Measurements from ENCODE around the gene TAGLN2.

The TAGLN2 gene

GRCh38 chr1:159934136-159935039 is 9.1 kb upstream of the TAGLN2 start:
- 89% methylated on average over 12 of the region's 14 CpGs for WGBS

GRCh38 chr1:159933347-159933746 is 8.0 kb upstream of the TAGLN2 start:
- Histone ChIP-seq H2BK5ac (ENCODE audit: low read depth, low read length, poor library complexity, severe bottlenecking) (no peak overlapping the region), H4K8ac (ENCODE audit: low read length) (no peak overlapping the region), H2BK12ac (ENCODE audit: low read length in 2 of 2) (no peak overlapping the region), H3K4me1 (ENCODE audit: control insufficient read depth, insufficient read depth, low read depth, low read length) (peaks cover 3% of the 10 kb centered on the region), H3K14ac (ENCODE audit: low read length in 2 of 2) (no peak overlapping the region), H2AK5ac (ENCODE audit: low read length, severe bottlenecking) (no peak overlapping the region), H3K27ac (ENCODE audit: low read length, poor library complexity, severe bottlenecking) (no peak overlapping the region), H3K4me2 (ENCODE audit: low read length, poor library complexity, severe bottlenecking) (no peak overlapping the region), H3K79me1 (replicated peaks; ENCODE audit: low read length, poor library complexity, severe bottlenecking) (no peaks in the 10 kb centered on the region), H2BK120ac (ENCODE audit: low read depth, low read length) (no peak overlapping the region), H3K4me3 (ENCODE audit: insufficient read depth in 1 of 2, low read depth in 1 of 2, low read length in 2 of 2) (no peak overlapping the region), H2BK15ac (ENCODE audit: low read depth, poor library complexity, severe bottlenecking) (no peak overlapping the region), H3K23ac (ENCODE audit: low read length in 2 of 2) (no peak overlapping the region), H3K9me3 (ENCODE audit: control insufficient read depth, low read length) (no peaks in the 10 kb centered on the region), H4K91ac (ENCODE audit: low read length) (no peak overlapping the region), H3K36me3 (ENCODE audit: control insufficient read depth in 1 of 2, insufficient read depth in 2 of 2, low read depth in 1 of 2, low read length in 2 of 2) (no peaks in the 10 kb centered on the region), H3K18ac (ENCODE audit: low read depth in 1 of 2, low read length in 2 of 2) (no peak overlapping the region), H3K27me3 (ENCODE audit: control insufficient read depth in 1 of 2, insufficient read depth in 1 of 2, low read length in 2 of 2) (peaks cover 32 to 35% of the 10 kb centered on the region in 2 experiments), H3K4ac (ENCODE audit: low read depth in 1 of 2, low read length in 2 of 2) (no peak overlapping the region), H3K9ac (ENCODE audit: low read length) (no peak overlapping the region), H2AFZ (ENCODE audit: low read depth, low read length) (no peak overlapping the region)
- no peak for DNase-seq
- 74% methylated on average over 4 of the region's 4 CpGs for WGBS

More at GRCh38 chr1:159934136-159935039, 9.1 kb upstream of the TAGLN2 start:
- H3K14ac ChIP-seq (ENCODE audit: low read length in 2 of 2) = no peak overlapping the region
- H3K18ac ChIP-seq (ENCODE audit: low read depth in 1 of 2, low read length in 2 of 2) = no peak overlapping the region
- no peak overlapping the region for H2BK5ac ChIP-seq (ENCODE audit: low read depth, low read length, poor library complexity, severe bottlenecking)
- no peak overlapping the region for H2BK12ac ChIP-seq (ENCODE audit: low read length in 2 of 2)
- DNase-seq = no peak
- no peak overlapping the region for H3K4me2 ChIP-seq (ENCODE audit: low read length, poor library complexity, severe bottlenecking)
- H3K27ac ChIP-seq (ENCODE audit: low read length, poor library complexity, severe bottlenecking) = no peak overlapping the region
- no peaks in the 10 kb centered on the region for H3K36me3 ChIP-seq (ENCODE audit: control insufficient read depth in 1 of 2, insufficient read depth in 2 of 2, low read depth in 1 of 2, low read length in 2 of 2)
- H2BK15ac ChIP-seq (ENCODE audit: low read depth, poor library complexity, severe bottlenecking) = no peak overlapping the region
- H3K4me1 ChIP-seq (ENCODE audit: control insufficient read depth, insufficient read depth, low read depth, low read length) = peaks cover 3% of the 10 kb centered on the region
- no peak overlapping the region for H2BK120ac ChIP-seq (ENCODE audit: low read depth, low read length)
- no peak overlapping the region for H3K4me3 ChIP-seq (ENCODE audit: insufficient read depth in 1 of 2, low read depth in 1 of 2, low read length in 2 of 2)
- H3K23ac ChIP-seq (ENCODE audit: low read length in 2 of 2) = no peak overlapping the region
- peaks cover 34 to 46% of the 10 kb centered on the region in 2 experiments for H3K27me3 ChIP-seq (ENCODE audit: control insufficient read depth in 1 of 2, insufficient read depth in 1 of 2, low read length in 2 of 2)
- no peaks in the 10 kb centered on the region for H3K79me1 ChIP-seq (replicated peaks; ENCODE audit: low read length, poor library complexity, severe bottlenecking)
- no peak overlapping the region for H2AFZ ChIP-seq (ENCODE audit: low read depth, low read length)
- H4K8ac ChIP-seq (ENCODE audit: low read length) = no peak overlapping the region
- H2AK5ac ChIP-seq (ENCODE audit: low read length, severe bottlenecking) = no peak overlapping the region
- H3K9ac ChIP-seq (ENCODE audit: low read length) = no peak overlapping the region
- H4K91ac ChIP-seq (ENCODE audit: low read length) = no peak overlapping the region
- H3K4ac ChIP-seq (ENCODE audit: low read depth in 1 of 2, low read length in 2 of 2) = no peak overlapping the region
- H3K9me3 ChIP-seq (ENCODE audit: control insufficient read depth, low read length) = no peaks in the 10 kb centered on the region

- no peak overlapping the region for H2BK15ac ChIP-seq (ENCODE audit: low read depth, poor library complexity, severe bottlenecking)
- no peak overlapping the region for H3K4me2 ChIP-seq (ENCODE audit: low read length, poor library complexity, severe bottlenecking)
- no peak overlapping the region for H3K18ac ChIP-seq (ENCODE audit: low read depth in 1 of 2, low read length in 2 of 2)
- H3K27ac ChIP-seq (ENCODE audit: low read length, poor library complexity, severe bottlenecking) = no peak overlapping the region
- no peak overlapping the region for H2BK12ac ChIP-seq (ENCODE audit: low read length in 2 of 2)
- no peak for DNase-seq
- no peaks in the 10 kb centered on the region for H3K9me3 ChIP-seq (ENCODE audit: control insufficient read depth, low read length)
- H2AK5ac ChIP-seq (ENCODE audit: low read length, severe bottlenecking) = no peak overlapping the region
- H4K91ac ChIP-seq (ENCODE audit: low read length) = no peak overlapping the region
- peaks cover 24 to 28% of the 10 kb centered on the region in 2 experiments for H3K27me3 ChIP-seq (ENCODE audit: control insufficient read depth in 1 of 2, insufficient read depth in 1 of 2, low read length in 2 of 2)
- H3K4ac ChIP-seq (ENCODE audit: low read depth in 1 of 2, low read length in 2 of 2) = no peak overlapping the region
- H3K14ac ChIP-seq (ENCODE audit: low read length in 2 of 2) = no peak overlapping the region
- H3K9ac ChIP-seq (ENCODE audit: low read length) = no peak overlapping the region
- WGBS = 91% methylated on average over 14 of the region's 16 CpGs
- H2BK120ac ChIP-seq (ENCODE audit: low read depth, low read length) = no peak overlapping the region
- no peaks in the 10 kb centered on the region for H3K36me3 ChIP-seq (ENCODE audit: control insufficient read depth in 1 of 2, insufficient read depth in 2 of 2, low read depth in 1 of 2, low read length in 2 of 2)
- H4K8ac ChIP-seq (ENCODE audit: low read length) = no peak overlapping the region
- H2AFZ ChIP-seq (ENCODE audit: low read depth, low read length) = no peak overlapping the region
- no peak overlapping the region for H3K4me3 ChIP-seq (ENCODE audit: insufficient read depth in 1 of 2, low read depth in 1 of 2, low read length in 2 of 2)
- H2BK5ac ChIP-seq (ENCODE audit: low read depth, low read length, poor library complexity, severe bottlenecking) = no peak overlapping the region
- H3K79me1 ChIP-seq (replicated peaks; ENCODE audit: low read length, poor library complexity, severe bottlenecking) = no peaks in the 10 kb centered on the region
- H3K4me1 ChIP-seq (ENCODE audit: control insufficient read depth, insufficient read depth, low read depth, low read length) = peaks cover 7% of the 10 kb centered on the region
- no peak overlapping the region for H3K23ac ChIP-seq (ENCODE audit: low read length in 2 of 2)
Measured at GRCh38 chr1:159932296-159933285, 7.3 kb upstream of the TAGLN2 start.

- no peak overlapping the region for H2AFZ ChIP-seq (ENCODE audit: low read depth, low read length)
- no peaks in the 10 kb centered on the region for H3K9me3 ChIP-seq (ENCODE audit: control insufficient read depth, low read length)
- no peak overlapping the region for H3K4ac ChIP-seq (ENCODE audit: low read depth in 1 of 2, low read length in 2 of 2)
- H3K36me3 ChIP-seq (ENCODE audit: control insufficient read depth in 1 of 2, insufficient read depth in 2 of 2, low read depth in 1 of 2, low read length in 2 of 2) = no peaks in the 10 kb centered on the region
- peaks cover 7% of the 10 kb centered on the region for H3K4me1 ChIP-seq (ENCODE audit: control insufficient read depth, insufficient read depth, low read depth, low read length)
- H4K8ac ChIP-seq (ENCODE audit: low read length) = no peak overlapping the region
- H3K14ac ChIP-seq (ENCODE audit: low read length in 2 of 2) = no peak overlapping the region
- no peak overlapping the region for H4K91ac ChIP-seq (ENCODE audit: low read length)
- H3K79me1 ChIP-seq (replicated peaks; ENCODE audit: low read length, poor library complexity, severe bottlenecking) = no peaks in the 10 kb centered on the region
- H2AK5ac ChIP-seq (ENCODE audit: low read length, severe bottlenecking) = no peak overlapping the region
- no peak overlapping the region for H3K4me2 ChIP-seq (ENCODE audit: low read length, poor library complexity, severe bottlenecking)
- H3K27ac ChIP-seq (ENCODE audit: low read length, poor library complexity, severe bottlenecking) = no peak overlapping the region
- no peak overlapping the region for H3K23ac ChIP-seq (ENCODE audit: low read length in 2 of 2)
- H2BK120ac ChIP-seq (ENCODE audit: low read depth, low read length) = no peak overlapping the region
- H3K9ac ChIP-seq (ENCODE audit: low read length) = no peak overlapping the region
- no peak overlapping the region for H3K4me3 ChIP-seq (ENCODE audit: insufficient read depth in 1 of 2, low read depth in 1 of 2, low read length in 2 of 2)
- H3K18ac ChIP-seq (ENCODE audit: low read depth in 1 of 2, low read length in 2 of 2) = no peak overlapping the region
- no peak overlapping the region for H2BK12ac ChIP-seq (ENCODE audit: low read length in 2 of 2)
- 80% methylated on average over 3 of the region's 3 CpGs for WGBS
- no peak for DNase-seq
- no peak overlapping the region for H2BK15ac ChIP-seq (ENCODE audit: low read depth, poor library complexity, severe bottlenecking)
- H3K27me3 ChIP-seq (ENCODE audit: control insufficient read depth in 1 of 2, insufficient read depth in 1 of 2, low read length in 2 of 2) = peaks cover 21 to 25% of the 10 kb centered on the region in 2 experiments
- H2BK5ac ChIP-seq (ENCODE audit: low read depth, low read length, poor library complexity, severe bottlenecking) = no peak overlapping the region
Measured at GRCh38 chr1:159931795-159932173, 6.5 kb upstream of the TAGLN2 start.
